ENCODE results near the gene TOM1L2. TPM values are rescaled to one million over a fixed set of nuclear protein-coding genes. Genes with fewer than 3 reads are reported as not detected.

TOM1L2 gene
- total and polyA plus RNA-seq, 2 experiments from 2014 or later: 25.5 to 31.0 TPM

DNA sequence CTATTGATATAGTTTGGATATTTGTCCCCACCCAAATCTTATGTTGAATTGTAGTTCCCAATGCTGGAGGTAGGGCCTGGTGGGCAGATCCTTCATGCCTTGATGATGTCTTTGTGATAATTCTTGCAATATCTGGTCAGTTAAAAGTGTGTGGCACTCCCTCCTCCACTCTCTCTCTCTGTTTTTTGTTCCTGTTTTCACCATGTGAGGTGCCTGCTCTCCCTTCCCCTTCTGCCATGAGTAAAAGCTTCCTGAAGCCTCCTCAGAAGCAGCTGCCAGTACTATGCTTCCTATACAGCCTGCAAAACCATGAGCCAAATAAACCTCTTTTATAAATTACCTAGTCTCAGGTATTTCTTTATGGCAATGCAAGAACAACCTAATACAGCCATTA, 47.3 kb downstream of the TOM1L2 start:
- Histone ChIP-seq H4K20me1 (ENCODE audit: insufficient read depth) (no peaks in the 10 kb centered on the region), H3K27ac (no peak overlapping the region), H3K4me2 (ENCODE audit: unreplicated experiment) (no peak overlapping the region), H3F3A (ENCODE audit: insufficient read depth) (peaks cover 32% of the 10 kb centered on the region), H3K4me1 (ENCODE audit: insufficient read depth) (peaks cover 67% of the 10 kb centered on the region), H3K4me3 (no peak overlapping the region), H3K36me3 (ENCODE audit: low read depth) (no peaks in the 10 kb centered on the region), H3K9me3 (ENCODE audit: low read depth) (no peaks in the 10 kb centered on the region), H3K9me2 (ENCODE audit: insufficient read depth) (no peaks in the 10 kb centered on the region), H3K79me2 (ENCODE audit: insufficient read depth) (peaks cover 83% of the 10 kb centered on the region), H2AFZ (no peak overlapping the region), H3K9ac (no peak overlapping the region), H3K27me3 (replicated peaks; ENCODE audit: insufficient read depth) (no peaks in the 10 kb centered on the region)
- no peak for DNase-seq
- no peak for TF ChIP-seq EZH2phosphoT487 (IDR thresholded peaks at IDR 0.05; ENCODE audit: insufficient read depth, low read depth)
- TF ChIP-seq EZH2 (IDR thresholded peaks at IDR 0.05; ENCODE audit: insufficient read depth, poor library complexity, severe bottlenecking): no peak
- in situ Hi-C loops (cut with MboI): no loop called here

DNA sequence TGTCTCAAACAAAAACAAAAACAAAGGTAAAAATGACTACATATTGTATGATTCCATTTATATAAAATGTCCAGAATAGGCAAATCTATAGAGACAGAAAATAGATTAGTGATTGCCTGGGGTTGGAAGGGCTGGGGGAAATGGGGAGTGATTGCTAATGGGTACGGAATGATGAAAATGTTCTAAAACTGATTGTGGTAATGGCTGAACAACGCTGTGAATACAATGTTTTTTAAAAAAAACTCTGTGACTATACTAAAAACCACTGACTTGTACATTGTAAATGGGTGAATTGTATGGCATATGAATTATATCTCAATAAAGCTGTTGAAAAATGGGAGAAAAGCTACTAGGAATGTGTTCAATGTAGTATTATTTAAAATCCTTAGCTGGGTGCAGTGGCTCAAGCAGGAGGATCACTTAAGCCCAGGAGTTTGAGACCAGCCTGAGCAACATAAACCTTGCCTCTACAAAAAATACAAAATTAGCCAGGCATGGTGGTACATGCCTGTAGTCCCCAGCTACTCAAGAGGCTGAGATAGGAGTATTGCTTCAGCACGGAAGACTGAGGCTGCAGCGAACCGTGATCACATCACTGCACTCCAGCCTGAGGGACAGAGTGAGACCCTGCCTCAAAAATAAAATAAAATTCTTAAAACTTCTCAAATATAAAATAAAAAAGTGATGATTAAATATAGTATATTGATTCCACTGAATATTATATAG, 47.9 kb downstream of the TOM1L2 start:
- H3K27ac ChIP-seq: 0 out of 2 replicates have a peak overlapping the region, but pooled peaks have one; percentile 7
- H3K36me3 ChIP-seq (ENCODE audit: low read depth): no peaks in the 10 kb centered on the region
- TF ChIP-seq EZH2phosphoT487 (IDR thresholded peaks at IDR 0.05; ENCODE audit: insufficient read depth, low read depth): no peak
- no peak for TF ChIP-seq EZH2 (IDR thresholded peaks at IDR 0.05; ENCODE audit: insufficient read depth, poor library complexity, severe bottlenecking)
- no peak overlapping the region for H3K9ac ChIP-seq
- H4K20me1 ChIP-seq (ENCODE audit: insufficient read depth): no peaks in the 10 kb centered on the region
- H3K4me3 ChIP-seq: no peak overlapping the region
- H3K9me2 ChIP-seq (ENCODE audit: insufficient read depth): no peaks in the 10 kb centered on the region
- H3K27me3 ChIP-seq (replicated peaks; ENCODE audit: insufficient read depth): no peaks in the 10 kb centered on the region
- peaks cover 83% of the 10 kb centered on the region for H3K79me2 ChIP-seq (ENCODE audit: insufficient read depth)
- no peaks in the 10 kb centered on the region for H3K9me3 ChIP-seq (ENCODE audit: low read depth)
- whole genome bisulfite sequencing, 2 experiments (ENCODE audit: low coverage in 1 of 2, low lambda C conversion rate in 2 of 2, missing lambda C conversion rate in 2 of 2): 81% methylated on average over 5 of the region's 5 CpGs
- H3K4me1 ChIP-seq (ENCODE audit: insufficient read depth): peaks cover 67% of the 10 kb centered on the region
- in situ Hi-C loops (cut with MboI): no loop called here
- peaks cover 26% of the 10 kb centered on the region for H3F3A ChIP-seq (ENCODE audit: insufficient read depth)
- DNase-seq: no peak
- no peak overlapping the region for H2AFZ ChIP-seq
- no peak overlapping the region for H3K4me2 ChIP-seq (ENCODE audit: unreplicated experiment)

DNA sequence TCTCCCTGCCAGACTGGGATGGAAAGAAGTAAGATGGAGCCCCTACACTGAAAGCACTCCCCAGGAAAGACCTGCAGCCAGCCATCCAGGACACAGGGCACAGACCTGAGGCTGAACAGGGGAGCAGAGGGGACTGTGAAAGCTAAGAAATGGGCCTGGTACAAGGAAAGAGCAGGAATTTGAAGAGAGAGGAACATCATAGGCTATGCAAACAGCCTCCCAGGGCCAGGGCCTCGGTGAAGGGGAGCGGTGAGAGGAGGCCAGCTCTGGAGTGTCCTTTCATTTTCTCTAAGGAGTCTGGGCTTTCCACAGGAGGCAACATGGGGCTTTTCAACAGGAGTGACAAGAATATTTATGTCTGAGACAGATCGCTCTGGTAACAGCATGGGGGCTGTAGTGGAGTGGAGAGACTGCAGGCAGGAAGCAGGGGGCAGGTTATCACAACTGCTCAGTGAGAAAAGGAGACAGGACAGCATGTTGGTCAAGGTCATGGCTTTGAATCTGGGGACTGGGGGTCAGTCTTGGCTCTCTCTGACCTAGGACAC, 50.1 kb downstream of the TOM1L2 start:
- in situ Hi-C loops (cut with MboI): no loop called here

DNA sequence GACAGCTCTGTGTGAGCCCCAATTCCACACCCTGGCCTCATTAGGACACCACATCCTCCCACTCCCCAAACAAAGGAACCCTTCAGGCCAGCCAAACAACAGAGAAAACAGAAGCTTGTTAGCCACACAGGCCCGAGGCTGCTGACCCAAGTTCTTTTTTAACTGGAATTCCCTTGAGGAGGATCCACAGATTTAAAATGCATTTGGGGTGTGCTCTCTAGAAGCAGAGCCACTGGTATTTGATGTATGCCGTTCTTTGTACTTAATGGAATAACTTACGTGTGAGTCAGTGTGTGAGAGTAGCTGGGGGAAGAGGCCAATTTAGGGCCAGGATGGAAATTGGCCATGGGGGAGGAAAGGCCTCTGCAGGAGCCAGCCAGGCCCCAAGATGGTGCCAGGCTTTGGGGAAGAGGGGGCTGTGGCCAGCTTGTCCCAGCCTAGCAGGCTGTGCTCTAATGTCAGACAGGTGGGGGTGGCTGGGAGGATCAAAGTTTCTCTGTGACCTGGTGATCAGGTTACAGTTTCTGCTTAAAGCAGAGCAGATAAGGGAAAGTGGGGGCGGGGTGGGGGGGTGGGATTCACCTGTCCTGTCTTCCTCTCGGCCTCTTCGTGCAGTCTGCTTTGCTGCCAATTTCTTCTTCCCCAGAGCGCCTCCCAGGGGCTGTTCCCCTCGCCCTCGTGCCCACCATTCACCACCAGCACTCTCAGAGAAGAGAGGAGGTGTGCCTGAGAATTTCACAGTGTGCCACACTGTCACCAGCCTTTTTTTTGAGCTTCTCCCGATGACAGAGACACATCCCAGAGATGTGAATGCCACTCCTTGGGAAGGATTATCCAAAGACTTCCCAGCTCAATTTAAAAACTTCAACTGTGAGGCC, 50.8 kb downstream of the TOM1L2 start:
- Histone ChIP-seq H3K36me3 (ENCODE audit: low read depth) (no peaks in the 10 kb centered on the region), H3K9me2 (ENCODE audit: insufficient read depth) (no peaks in the 10 kb centered on the region), H3K4me1 (ENCODE audit: insufficient read depth) (peaks cover 60% of the 10 kb centered on the region), H3K4me2 (ENCODE audit: unreplicated experiment) (peak overlapping the region; percentile 88), H3K9ac (peak overlapping the region; percentile 69), H3K27me3 (replicated peaks; ENCODE audit: insufficient read depth) (no peaks in the 10 kb centered on the region), H3K79me2 (ENCODE audit: insufficient read depth) (peaks cover 84% of the 10 kb centered on the region), H3F3A (ENCODE audit: insufficient read depth) (peaks cover 15% of the 10 kb centered on the region), H3K4me3 (peak overlapping the region; percentile 61), H3K9me3 (ENCODE audit: low read depth) (no peaks in the 10 kb centered on the region), H2AFZ (peak overlapping the region; percentile 33), H3K27ac (peak overlapping the region; percentile 85), H4K20me1 (ENCODE audit: insufficient read depth) (no peaks in the 10 kb centered on the region)
- TF ChIP-seq EZH2phosphoT487 (IDR thresholded peaks at IDR 0.05; ENCODE audit: insufficient read depth, low read depth) (no peak), EZH2 (IDR thresholded peaks at IDR 0.05; ENCODE audit: insufficient read depth, poor library complexity, severe bottlenecking) (no peak)
- DNase-seq: peak; percentile 94
- WGBS, 2 experiments (ENCODE audit: low coverage in 1 of 2, low lambda C conversion rate in 2 of 2, missing lambda C conversion rate in 2 of 2): 43 to 51% methylated on average over 8 to 10 of the region's 10 CpGs
- in situ Hi-C loops (cut with MboI): no loop called here

More for the DNA sequence above, 50.1 kb downstream of the TOM1L2 start:
- Histone ChIP-seq H3K27ac (no peak overlapping the region), H4K20me1 (ENCODE audit: insufficient read depth) (no peaks in the 10 kb centered on the region), H3K9ac (no peak overlapping the region), H3K9me2 (ENCODE audit: insufficient read depth) (no peaks in the 10 kb centered on the region), H3K9me3 (ENCODE audit: low read depth) (no peaks in the 10 kb centered on the region), H3K4me1 (ENCODE audit: insufficient read depth) (peaks cover 60% of the 10 kb centered on the region), H2AFZ (no peak overlapping the region), H3K36me3 (ENCODE audit: low read depth) (no peaks in the 10 kb centered on the region), H3K27me3 (replicated peaks; ENCODE audit: insufficient read depth) (no peaks in the 10 kb centered on the region), H3K4me3 (no peak overlapping the region), H3K79me2 (ENCODE audit: insufficient read depth) (peaks cover 85% of the 10 kb centered on the region), H3F3A (ENCODE audit: insufficient read depth) (peaks cover 15% of the 10 kb centered on the region), H3K4me2 (ENCODE audit: unreplicated experiment) (no peak overlapping the region)
- 96 to 98% methylated on average over 3 of the region's 3 CpGs for WGBS, 2 experiments (ENCODE audit: low coverage in 1 of 2, low lambda C conversion rate in 2 of 2, missing lambda C conversion rate in 2 of 2)
- TF ChIP-seq EZH2 (IDR thresholded peaks at IDR 0.05; ENCODE audit: insufficient read depth, poor library complexity, severe bottlenecking): no peak
- no peak for TF ChIP-seq EZH2phosphoT487 (IDR thresholded peaks at IDR 0.05; ENCODE audit: insufficient read depth, low read depth)
- DNase-seq: no peak
